VCaP (cell line): ENCODE results near the gene JAKMIP1.

Source experiments
- H3K27ac ChIP-seq: fragments of 450-650 bp; 2 replicates; pipeline ENCODE4 v1.5.1; 2017
- CTCF ChIP-seq: fragments of 450-650 bp; conservative IDR thresholded peaks from 2 replicates; pipeline ENCODE4 v1.5.1; 2017; ENCODE audit warnings: mild to moderate bottlenecking, moderate library complexity

Gene JAKMIP1

GRCh38 chr4:6200011-6200921 lies at the start of gene JAKMIP1:
Gene JAKMIP1 (minus strand): TSS chr4:6200549. CDS start chr4:6112850, 87,699 bp downstream.
- H3K27ac ChIP-seq: peak within 1 kb of the TSS; percentile 74

GRCh38 chr4:6248394-6248793 lies 48.0 kb upstream of the JAKMIP1 start:
- TF ChIP-seq CTCF: no peak
- no peak overlapping the region for H3K27ac ChIP-seq

More at GRCh38 chr4:6200011-6200921, at the start of gene JAKMIP1:
- no peak for TF ChIP-seq CTCF

- H3K27ac ChIP-seq: no peak overlapping the region
- TF ChIP-seq CTCF: no peak
These were observed 45.9 kb upstream of the JAKMIP1 start for GRCh38 chr4:6246170-6246634.

GRCh38 chr4:6245246-6246169 lies 45.2 kb upstream of the JAKMIP1 start:
- H3K27ac ChIP-seq: no peak overlapping the region
- TF ChIP-seq CTCF: no peak

GRCh38 chr4:6242271-6243029 lies 42.1 kb upstream of the JAKMIP1 start:
- no peak for TF ChIP-seq CTCF
- no peak overlapping the region for H3K27ac ChIP-seq

GRCh38 chr4:6241062-6241845 lies 40.9 kb upstream of the JAKMIP1 start:
- no peak overlapping the region for H3K27ac ChIP-seq
- no peak for TF ChIP-seq CTCF
